OCI-LY7 (cell line): ENCODE measurements around the gene PARP16. TPM values are rescaled to one million over a fixed set of nuclear protein-coding genes. Genes with fewer than 3 reads are reported as not detected.

Source experiments
- BruUV-seq: library from RNA; stranded (reverse); fragments of 400-500 nt; replicated peaks from 2 replicates; lab custom pipeline; 2021; lab: Mats Ljungman, UMichigan
- CTCF ChIA-PET: fragments of 300-600 bp; sonication (Branson Sonifier 250); formaldehyde crosslinking; loops from one replicate; lab custom pipeline; 2022; ENCODE audit warnings: antibody characterized with exemption; ENCODE audit not compliant: unreplicated experiment; lab: Charles Lee
- POLR2A ChIA-PET: fragments of 300-600 bp; sonication (Branson Sonifier 250); formaldehyde crosslinking; loops from one replicate; lab custom pipeline; 2022; ENCODE audit warnings: antibody characterized with exemption; lab: Charles Lee
- DNase-seq: peaks from one replicate; pipeline ENCODE4 v3.0.0-alpha.2; 2015; ENCODE audit warnings: low spot score
- H2AFZ ChIP-seq: fragments of 200-600 bp; sonication (generic), shearing (Covaris generic); 2 replicates; pipeline ENCODE4 v1.6.1; 2014; ENCODE audit warnings: mild to moderate bottlenecking, antibody characterized with exemption, low read length, moderate library complexity
- H3K27ac ChIP-seq: fragments of 200-600 bp; sonication (generic); 2 replicates; pipeline ENCODE4 v1.5.1; 2014; ENCODE audit warnings: mixed run types, low read depth, mild to moderate bottlenecking, moderate library complexity, low read length, inconsistent platforms; ENCODE audit not compliant: poor library complexity, severe bottlenecking
- H3K36me3 ChIP-seq: fragments of 200-600 bp; sonication (generic); 2 replicates; pipeline ENCODE4 v1.6.1; 2014; ENCODE audit warnings: mild to moderate bottlenecking, antibody characterized with exemption, low read length, moderate library complexity, mixed read lengths; ENCODE audit not compliant: insufficient read depth
- H3K4me1 ChIP-seq: fragments of 200-600 bp; sonication (generic); 2 replicates; pipeline ENCODE4 v1.5.1; 2014; ENCODE audit warnings: mild to moderate bottlenecking, low read length; ENCODE audit not compliant: insufficient read depth, poor library complexity, severe bottlenecking
- H3K4me2 ChIP-seq: fragments of 200-600 bp; sonication (generic); 2 replicates; pipeline ENCODE4 v1.6.1; 2014; ENCODE audit warnings: mild to moderate bottlenecking, low read length
- H3K4me3 ChIP-seq: fragments of 200-600 bp; sonication (generic); 2 replicates; pipeline ENCODE4 v1.5.1; 2014; ENCODE audit warnings: mild to moderate bottlenecking, low read depth, low read length; ENCODE audit not compliant: poor library complexity, severe bottlenecking
- H3K79me2 ChIP-seq: fragments of 200-600 bp; sonication (generic); 2 replicates; pipeline ENCODE4 v1.6.1; 2016; ENCODE audit warnings: low read depth, mild to moderate bottlenecking, low read length, moderate library complexity, mixed read lengths; ENCODE audit not compliant: insufficient read depth
- H3K9me2 ChIP-seq: fragments of 200-600 bp; sonication (generic); 2 replicates; pipeline ENCODE4 v1.6.1; 2016; ENCODE audit warnings: mild to moderate bottlenecking, low read length, mixed read lengths; ENCODE audit not compliant: insufficient read depth
- H3K9me3 ChIP-seq: fragments of 200-600 bp; sonication (generic); 2 replicates; pipeline ENCODE4 v1.6.1; 2014; ENCODE audit warnings: mild to moderate bottlenecking, mixed run types, low read length, mixed read lengths
- H4K20me1 ChIP-seq: fragments of 200-600 bp; sonication (generic); 2 replicates; pipeline ENCODE4 v1.6.1; 2014; ENCODE audit warnings: mild to moderate bottlenecking, antibody characterized with exemption, low read length, moderate library complexity, mixed read lengths; ENCODE audit not compliant: insufficient read depth
- CTCF ChIP-seq: fragments of 200-600 bp; sonication (generic); conservative IDR thresholded peaks from 2 replicates; pipeline ENCODE4 v1.5.1; 2014; ENCODE audit warnings: mild to moderate bottlenecking, antibody characterized with exemption, low read length, moderate library complexity, mixed read lengths
- EZH2phosphoT487 ChIP-seq: fragments of 200-600 bp; sonication (generic); IDR thresholded peaks from 2 replicates; pipeline ENCODE4 v1.6.1; 2018; ENCODE audit warnings: low read depth, borderline replicate concordance, mild to moderate bottlenecking, mixed run types, antibody characterized with exemption, low read length, moderate library complexity, mixed read lengths
- intact Hi-C: fragments of 100-400 bp; cut with micrococcal nuclease; formaldehyde crosslinking; loops from one replicate; pipeline ENCODE4 v1.10.0; 2022; ENCODE audit not compliant: unreplicated experiment
- total RNA-seq, 2 experiments: library from RNA; depleted of rRNA in 1 of 2; stranded (reverse); fragments of >200 nt in 1 of 2; shearing (Covaris generic) in 1 of 2; gene quantifications; 2 replicates each; pipeline ENCODE4 v1.2.3, GENCODE V29; 2014 to 2022

PARP16 gene
- total RNA-seq, 2 experiments from 2014 or later = 21.2 to 24.9 TPM

GRCh38 chr15:65221697-65222096 lies 65.0 kb downstream of the PARP16 start:
- Histone ChIP-seq H3K27ac (no peak overlapping the region), H3K36me3 (no peaks in the 10 kb centered on the region), H3K4me2 (no peak overlapping the region), H3K9me2 (no peaks in the 10 kb centered on the region), H2AFZ (no peak overlapping the region), H4K20me1 (no peaks in the 10 kb centered on the region), H3K4me3 (no peak overlapping the region), H3K79me2 (no peaks in the 10 kb centered on the region), H3K9me3 (no peaks in the 10 kb centered on the region), H3K4me1 (no peaks in the 10 kb centered on the region)
- no peak for TF ChIP-seq CTCF
- TF ChIP-seq EZH2phosphoT487 = no peak
- ChIA-PET POLR2A (no interaction called here), CTCF (interaction anchor here (0.6 kb wide), 1 partner anchor 59 kb away, joined by 3 read pairs; no protein-coding TSS in a partner anchor)
- no peak for DNase-seq
- no TSS peak for BruUV-seq
- intact Hi-C loops = no loop called here

- Histone ChIP-seq H4K20me1 (no peaks in the 10 kb centered on the region), H3K4me3 (no peak overlapping the region), H3K36me3 (no peaks in the 10 kb centered on the region), H3K27ac (no peak overlapping the region), H3K9me3 (no peaks in the 10 kb centered on the region), H3K4me1 (no peaks in the 10 kb centered on the region), H3K4me2 (no peak overlapping the region), H3K9me2 (no peaks in the 10 kb centered on the region), H2AFZ (no peak overlapping the region), H3K79me2 (no peaks in the 10 kb centered on the region)
- ChIA-PET CTCF (no interaction called here), POLR2A (no interaction called here)
- no peak for DNase-seq
- intact Hi-C loops = no loop called here
- no TSS peak for BruUV-seq
- no peak for TF ChIP-seq EZH2phosphoT487
- TF ChIP-seq CTCF = no peak
These were observed 67.5 kb downstream of the PARP16 start for GRCh38 chr15:65219137-65219536.

- Histone ChIP-seq H4K20me1 (no peaks in the 10 kb centered on the region), H3K4me1 (no peaks in the 10 kb centered on the region), H3K4me3 (no peak overlapping the region), H3K9me3 (no peaks in the 10 kb centered on the region), H3K4me2 (no peak overlapping the region), H2AFZ (no peak overlapping the region), H3K79me2 (no peaks in the 10 kb centered on the region), H3K9me2 (no peaks in the 10 kb centered on the region), H3K36me3 (no peaks in the 10 kb centered on the region), H3K27ac (no peak overlapping the region)
- no peak for DNase-seq
- ChIA-PET POLR2A (no interaction called here), CTCF (no interaction called here)
- BruUV-seq = no TSS peak
- intact Hi-C loops = no loop called here
- TF ChIP-seq EZH2phosphoT487 (no peak), CTCF (no peak)
These were observed 68.9 kb downstream of the PARP16 start for GRCh38 chr15:65217526-65218482.
